HG03442 (cell line): ENCODE measurements around the gene BRIP1.
"Not testable (repeated sequence)": the region's sequence is repeated elsewhere in the genome, so short reads cannot be mapped to it uniquely, and the experiment has no call there.

ENCODE experiments used
- ATAC-seq: cut with Tn5 transposase; IDR thresholded peaks from one replicate; pipeline ENCODE4 v1.9.1; 2021; ENCODE audit warnings: mild to moderate bottlenecking, moderate library complexity; ENCODE audit not compliant: unreplicated experiment

Gene BRIP1

DNA sequence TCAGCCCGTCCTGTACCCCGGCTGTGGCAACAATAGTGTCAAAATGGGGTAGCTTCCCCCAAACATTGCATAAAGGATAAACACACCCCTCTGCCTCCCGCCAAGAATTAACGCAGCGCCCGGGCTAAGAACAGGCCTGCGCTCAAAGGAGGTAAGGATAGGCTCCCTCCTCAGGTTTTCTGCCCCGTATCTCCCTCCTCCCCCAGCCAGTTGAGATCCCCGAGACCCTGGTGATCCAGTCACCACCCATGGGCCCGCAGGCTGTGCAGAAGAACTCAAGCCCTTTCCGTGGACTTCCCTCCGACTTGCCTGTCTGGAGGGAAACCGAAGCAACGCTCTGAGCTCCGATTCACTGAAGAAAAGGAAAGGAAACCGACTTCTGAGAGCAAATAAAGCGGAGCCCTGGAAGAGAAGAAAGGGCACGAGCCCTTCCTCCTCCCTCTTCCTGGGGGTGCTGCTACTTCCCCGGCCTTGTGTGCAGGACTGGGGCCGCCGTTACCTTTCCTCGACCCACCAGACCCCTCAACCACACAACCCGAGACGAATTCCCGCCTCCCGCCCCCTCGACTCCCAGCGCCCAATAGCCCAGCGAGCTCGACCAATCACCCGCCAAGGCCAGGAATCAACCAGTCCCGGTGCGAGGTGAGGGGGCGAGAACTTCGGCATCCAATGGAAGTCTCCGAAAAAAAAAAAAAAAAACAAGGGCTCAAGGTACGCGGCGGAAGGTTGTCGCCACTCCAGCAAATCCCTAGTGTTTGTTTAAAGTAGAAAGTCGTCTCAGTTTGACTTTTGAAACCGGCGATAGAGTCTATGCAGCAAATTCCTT is at the start of gene BRIP1:
TSS of gene BRIP1 (minus strand) at position 554 of the 826 bp plus-strand sequence. CDS start 1,989 bp downstream, outside the sequence.
- ATAC-seq = peak; percentile 90

DNA sequence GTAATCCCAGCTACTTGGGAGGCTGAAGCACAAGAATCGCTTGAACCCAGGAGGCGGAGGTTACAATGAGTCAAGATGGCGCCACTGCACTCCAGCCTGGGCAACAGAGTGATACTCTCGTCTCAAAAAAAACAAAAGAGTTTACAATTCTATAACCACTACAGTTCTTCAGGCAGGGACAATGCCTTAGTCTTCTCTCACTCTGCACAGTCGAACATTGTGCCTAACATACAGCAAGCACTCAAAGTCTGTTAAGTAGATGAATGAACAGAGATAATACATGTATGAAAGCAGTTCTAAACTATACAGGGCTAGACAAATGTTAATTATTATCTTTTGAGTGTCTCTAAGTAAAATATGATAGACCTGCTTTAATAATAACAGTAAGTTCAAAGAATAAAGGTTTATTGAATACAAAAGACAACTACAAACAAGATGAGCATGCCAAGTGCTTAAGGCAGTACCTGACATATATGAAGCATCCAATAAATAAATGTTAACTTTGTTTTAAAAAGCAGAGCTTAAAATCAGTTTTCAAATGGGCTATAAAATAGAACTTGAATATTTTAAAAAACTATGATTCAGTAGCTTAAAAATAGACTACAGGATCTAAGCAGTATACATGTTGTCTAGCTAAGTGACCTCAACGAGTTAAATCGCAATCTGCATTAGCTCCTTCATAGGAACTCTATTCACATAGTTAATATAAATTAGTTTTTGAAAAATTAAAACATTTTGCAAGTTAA is 45.1 kb upstream of the BRIP1 start:
- no peak for ATAC-seq

DNA sequence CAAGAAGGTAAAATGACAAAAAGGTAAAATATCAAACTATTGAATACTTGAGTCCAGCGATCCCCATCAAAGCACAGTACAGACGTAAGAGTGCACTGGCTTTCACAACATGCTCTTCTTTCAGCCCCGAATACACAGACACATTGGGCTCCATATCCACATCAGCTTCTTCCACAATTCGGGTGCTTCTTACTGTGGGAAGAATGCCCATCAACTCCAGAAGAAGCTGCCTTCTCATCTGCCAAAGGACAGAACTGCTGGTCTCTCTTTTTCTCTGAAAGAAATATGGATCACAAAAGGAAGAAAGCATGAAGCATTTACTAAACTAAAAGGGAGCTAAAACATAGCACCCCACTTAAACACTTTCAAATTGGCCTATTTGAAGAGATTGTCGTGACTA is 44.0 kb upstream of the BRIP1 start:
- ATAC-seq = no peak

DNA sequence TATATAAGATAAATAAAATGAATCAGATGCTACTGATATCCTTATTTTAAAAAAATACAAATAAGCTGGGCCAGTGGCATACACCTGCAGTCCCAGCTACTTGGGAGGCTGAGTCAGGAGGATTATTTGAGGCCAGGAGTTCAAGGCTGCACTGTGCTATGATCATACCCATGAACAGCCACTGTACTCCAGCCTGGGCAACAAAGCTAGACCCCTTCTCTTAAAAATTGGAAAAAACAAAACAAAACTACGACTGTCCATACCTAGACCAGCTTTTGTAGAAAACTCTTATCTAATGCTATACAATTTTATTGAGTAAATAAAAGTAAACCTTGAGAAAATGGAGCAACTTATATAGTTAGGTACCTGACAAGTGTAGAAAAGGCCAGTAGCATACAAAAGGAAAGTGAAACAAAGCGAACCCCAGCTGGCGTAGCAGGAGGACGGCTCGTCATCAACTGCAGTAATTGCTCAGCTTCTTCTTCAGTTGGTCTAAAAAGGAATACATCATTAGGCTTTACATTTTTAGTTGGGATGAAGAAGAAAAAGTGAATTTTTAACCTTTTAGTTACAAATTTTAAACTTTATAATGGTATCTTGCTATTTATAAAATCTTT is 40.9 kb upstream of the BRIP1 start:
- ATAC-seq = peak; percentile 55

DNA sequence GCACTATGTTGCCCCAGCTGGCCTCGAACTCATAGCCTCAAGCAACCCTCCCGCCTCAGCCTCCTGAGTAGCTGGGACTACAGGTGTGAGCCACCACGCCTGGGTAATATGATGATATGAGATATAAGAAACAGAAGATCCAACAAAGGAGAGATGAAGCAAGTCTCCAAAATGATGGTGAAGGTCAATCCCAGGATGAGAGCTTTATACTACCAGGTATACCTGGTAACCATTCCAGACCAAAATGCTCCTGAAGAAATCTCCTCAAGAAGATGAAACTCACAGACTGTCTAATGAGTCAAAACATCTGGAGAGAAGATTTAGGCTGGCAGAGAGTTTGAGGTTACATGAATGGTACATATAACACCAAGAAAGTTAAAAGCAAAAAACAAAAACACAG is 39.9 kb upstream of the BRIP1 start:
- ATAC-seq = no peak

DNA sequence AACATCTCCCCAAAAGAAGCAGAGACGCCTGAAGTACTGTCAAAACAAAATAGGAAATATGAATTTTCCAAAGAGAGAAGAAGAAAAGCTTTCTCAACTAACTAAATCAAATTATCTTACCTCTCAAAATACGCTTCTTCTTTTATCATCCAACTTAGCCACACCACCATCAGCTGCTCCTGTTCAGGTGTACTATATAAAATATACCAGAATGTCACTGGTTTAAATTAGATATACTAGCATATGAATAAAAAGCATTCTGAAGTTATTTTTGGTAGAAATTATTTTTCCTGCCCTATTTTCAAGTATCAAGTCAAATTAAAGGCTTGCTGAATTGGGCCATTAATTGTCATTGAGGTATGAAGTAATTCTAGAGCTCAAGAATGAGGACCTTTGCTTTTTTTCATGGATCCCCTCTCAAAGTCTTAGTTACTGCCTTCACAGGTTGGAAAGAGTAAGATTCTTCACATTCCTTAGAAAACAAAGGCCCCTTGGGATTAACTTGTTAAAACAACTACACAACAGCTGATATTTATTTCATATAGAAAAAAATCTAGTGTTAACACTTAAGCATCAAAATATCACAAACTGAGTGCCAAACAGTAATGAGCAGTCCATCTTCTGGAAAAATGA is 34.3 kb upstream of the BRIP1 start:
- no peak for ATAC-seq

DNA sequence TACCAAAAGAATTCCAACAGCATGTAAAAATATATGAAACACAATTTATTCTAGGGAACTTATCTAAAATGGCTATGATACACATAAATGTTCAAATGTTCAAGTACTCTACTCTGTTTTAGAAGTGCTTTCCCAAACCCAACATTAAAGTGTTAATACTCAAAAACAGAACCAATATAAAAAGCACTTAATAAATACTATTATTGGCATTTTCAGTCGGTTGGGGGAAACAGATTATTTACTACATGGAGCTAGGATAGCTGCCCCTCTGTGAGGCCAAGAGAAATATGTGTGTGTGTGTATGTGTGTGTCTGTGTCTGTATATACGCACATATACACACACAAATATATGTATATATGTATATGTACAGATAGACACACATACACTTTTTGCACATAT is 32.1 kb upstream of the BRIP1 start:
- no peak for ATAC-seq

DNA sequence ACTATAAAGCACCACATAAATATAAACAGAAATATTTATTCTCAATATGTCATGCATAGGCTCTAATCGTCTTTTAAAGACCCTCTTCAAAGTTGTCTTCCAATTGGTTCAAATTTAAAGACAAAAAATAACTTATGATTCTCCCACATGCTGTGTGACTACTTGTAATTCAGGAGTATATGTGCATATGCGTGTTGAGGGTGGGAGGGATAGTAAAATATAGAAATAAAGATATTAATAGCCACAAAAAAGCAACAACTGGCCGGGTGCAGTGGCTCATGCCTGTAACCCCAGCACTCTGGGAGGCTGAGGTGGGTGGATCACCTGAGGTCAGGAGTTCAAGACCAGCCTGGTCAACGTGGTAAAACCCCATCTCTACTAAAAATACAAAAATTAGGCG is 31.0 kb upstream of the BRIP1 start:
- not testable (repeated sequence) for ATAC-seq

DNA sequence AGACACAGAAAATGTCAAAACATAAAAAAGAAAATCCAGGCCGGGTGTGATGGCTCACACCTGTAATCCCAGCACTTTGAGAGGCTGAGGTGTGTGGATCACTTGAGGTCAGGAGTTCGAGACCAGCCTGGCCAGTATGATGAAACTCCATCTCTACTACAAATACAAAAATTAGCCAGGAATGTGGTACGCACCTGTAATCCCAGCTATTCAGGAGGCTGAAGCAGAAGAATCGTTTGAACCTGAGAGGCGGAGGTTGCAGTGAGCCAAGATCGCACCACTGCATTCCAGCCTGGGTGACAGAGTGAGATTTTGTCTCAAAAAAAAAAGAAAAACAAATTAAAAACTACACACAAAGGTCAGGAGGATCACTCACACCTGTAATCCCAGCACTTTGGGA is 24.4 kb upstream of the BRIP1 start:
- not testable (repeated sequence) for ATAC-seq

DNA sequence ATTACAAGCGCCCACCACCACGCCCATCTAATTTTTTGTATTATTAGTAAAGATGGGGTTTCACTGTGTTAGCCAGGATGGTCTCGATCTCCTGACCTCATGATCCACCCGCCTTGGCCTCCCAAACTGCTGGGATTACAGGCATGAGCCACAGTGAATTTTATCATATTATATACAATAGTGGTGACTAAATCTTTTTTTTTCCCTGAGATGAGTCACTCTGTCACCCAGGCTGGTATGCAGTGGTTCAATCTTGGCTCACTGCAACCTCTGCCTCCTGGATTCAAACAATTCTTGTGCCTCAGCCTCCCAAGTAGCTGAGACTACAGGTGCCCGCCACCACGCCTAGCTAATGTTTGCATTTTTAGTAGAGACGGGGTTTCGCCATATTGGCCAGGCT is 22.5 kb upstream of the BRIP1 start:
- ATAC-seq = not testable (repeated sequence)

DNA sequence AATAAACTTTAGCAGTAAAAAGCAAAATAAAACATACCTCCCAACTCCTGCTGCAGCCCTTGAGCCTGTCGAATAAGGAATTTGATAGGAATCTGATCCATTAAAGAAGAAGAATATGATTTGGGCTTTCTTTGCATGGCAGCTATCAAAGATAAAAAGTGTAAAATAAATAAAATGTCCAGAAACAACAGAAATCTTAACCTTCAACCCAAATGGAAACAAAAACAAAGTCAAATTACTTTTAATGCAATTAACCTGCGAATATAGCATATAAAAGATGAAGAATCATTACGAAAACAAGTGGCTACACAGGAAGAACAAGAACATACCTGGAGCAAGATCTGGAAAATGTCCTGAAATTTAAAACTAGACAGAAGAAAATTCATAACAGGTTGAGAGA is 21.5 kb upstream of the BRIP1 start:
- ATAC-seq = no peak

DNA sequence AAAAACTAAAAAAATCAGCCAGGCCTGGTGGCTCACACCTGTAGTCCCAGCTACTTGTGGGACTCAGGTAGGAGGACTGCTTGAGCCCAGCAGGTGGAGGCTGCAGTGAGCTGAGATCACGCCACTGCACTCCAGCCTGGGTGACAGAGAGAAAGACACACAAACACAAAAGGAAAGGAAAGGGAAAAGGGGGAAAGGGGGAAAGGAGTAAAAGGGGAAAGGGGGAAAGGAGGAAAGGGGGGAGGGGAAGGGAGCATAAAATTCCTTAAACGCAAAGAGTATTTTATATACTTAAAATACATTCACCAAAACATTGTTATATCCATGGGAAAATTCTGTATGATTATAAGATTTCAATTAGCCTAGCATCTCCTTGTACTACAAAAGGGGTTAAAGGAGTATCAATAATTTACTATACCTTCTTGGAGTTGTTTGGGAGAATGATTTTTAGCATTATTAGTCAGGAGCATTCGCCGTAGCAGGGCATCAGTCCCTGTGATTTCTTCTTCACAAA is 17.3 kb upstream of the BRIP1 start:
- ATAC-seq = no peak

DNA sequence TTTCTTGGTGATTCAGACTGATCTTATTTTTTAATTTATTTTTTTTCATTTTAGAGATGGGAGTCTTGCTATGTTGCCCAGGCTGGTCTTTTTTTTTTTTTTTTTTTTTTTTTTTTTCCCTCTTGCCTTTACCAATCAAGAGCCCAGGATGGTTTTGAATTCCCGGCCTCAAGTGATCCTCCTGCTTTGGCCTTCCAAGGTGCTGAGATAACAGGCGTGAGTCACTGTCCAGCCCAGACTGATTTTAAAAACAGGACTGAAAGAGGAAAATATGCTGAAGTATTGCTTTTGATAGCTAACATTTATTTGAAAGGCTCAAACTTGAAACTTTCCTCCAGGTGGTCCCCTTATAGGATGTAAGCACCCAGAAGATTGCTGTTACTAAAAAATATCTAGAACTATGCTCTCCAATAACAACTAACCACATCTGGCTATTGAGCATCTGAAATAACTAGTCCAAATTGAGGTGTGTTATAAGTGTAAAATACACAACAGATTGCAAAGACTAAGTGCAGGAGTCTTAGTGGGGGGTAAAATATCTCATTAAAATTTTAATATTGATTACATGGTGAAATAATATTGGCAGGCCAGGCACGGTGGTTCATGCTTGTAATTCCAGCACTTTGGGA is 15.8 kb upstream of the BRIP1 start:
- ATAC-seq = no peak

DNA sequence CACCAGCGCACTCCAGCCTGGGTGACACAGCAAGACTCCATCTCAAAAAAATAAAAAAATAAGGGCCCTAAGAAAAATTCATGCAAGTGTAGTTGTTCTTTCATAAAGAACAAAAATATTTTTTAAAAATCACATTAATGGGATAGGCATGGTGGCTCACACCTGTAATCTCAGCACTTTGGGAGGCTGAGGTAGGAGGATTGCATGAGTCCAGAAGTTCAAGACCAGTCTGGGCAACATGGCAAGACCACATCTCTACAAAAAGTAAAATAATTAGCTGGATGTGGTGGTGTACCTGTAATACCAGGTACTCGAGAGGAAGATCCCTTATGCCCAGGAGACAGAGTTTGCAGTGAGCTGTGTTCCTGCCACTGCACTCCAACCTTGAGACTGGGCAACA is 15.2 kb upstream of the BRIP1 start:
- no peak for ATAC-seq

DNA sequence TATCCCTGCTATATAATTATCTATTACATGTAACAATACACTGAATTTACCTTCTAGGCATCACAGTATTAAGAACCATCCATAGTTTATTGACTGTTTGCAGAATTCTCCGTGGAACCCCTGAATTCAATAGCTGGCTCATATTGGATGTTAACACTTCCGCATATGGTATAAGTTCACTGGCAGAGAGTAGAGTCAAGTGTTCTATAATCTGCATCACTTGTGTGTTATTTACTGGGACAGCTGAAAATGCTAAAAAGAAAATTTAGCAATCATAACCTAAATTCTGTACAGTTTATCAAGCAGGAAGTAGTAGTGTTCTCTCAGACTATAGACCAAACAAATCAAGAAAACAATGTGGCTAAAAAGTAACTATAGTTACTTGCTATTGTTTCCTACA is 14.5 kb upstream of the BRIP1 start:
- ATAC-seq = no peak

DNA sequence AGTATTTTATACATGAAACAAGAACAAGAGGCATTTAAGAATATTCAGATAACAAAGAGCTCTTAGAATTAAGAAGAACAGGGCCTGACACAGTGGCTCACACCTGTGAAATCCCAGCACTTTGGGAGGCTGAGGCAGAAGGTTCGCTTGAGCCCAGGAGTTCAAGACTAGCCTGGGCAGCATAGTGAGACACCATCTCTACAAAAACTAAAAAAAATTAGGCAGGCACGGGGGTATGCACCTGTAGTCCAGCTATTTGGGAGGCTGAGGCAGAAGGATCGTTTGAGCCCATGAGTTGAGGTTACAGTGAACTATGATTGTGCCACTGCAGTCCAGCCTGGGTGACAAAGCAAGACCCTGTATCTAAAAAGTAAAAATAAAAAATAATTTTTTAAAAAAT is 12.5 kb upstream of the BRIP1 start:
- ATAC-seq = no peak

DNA sequence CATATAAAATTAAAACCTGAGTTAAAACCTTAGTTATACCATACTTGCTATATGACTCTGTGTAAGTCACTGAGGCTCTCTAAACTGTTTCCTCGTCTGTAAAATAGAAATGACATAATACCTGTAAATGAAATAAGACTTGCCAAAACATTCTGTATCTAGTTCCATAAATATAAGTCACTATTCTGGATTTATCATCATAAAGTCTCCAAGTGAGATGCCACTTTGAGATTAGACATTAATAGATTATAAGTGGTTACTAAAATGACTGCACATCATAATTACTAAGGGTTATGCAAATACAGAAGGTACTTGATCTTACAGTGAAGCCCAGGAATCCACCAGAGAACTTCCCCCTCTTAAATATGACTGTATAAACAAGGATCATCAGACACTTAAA is 12.0 kb upstream of the BRIP1 start:
- no peak for ATAC-seq

DNA sequence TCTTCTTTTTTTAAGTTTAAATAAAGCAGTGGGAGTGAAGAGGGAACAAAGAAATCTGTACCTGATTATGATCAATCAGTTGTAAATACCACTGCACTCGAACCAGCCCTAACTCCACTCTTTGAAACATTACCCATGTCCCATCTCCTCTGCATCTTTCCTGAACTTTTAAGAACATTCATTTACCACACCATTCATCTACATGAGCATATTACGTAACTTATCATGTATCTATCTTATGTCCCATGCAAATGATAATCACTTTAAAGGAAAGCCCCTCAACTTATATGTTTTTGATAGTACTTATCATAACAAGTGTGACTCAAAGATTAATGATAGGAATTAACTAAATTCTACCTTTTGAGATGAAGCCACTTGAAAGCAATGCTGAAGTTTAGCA is 10.7 kb upstream of the BRIP1 start:
- no peak for ATAC-seq

DNA sequence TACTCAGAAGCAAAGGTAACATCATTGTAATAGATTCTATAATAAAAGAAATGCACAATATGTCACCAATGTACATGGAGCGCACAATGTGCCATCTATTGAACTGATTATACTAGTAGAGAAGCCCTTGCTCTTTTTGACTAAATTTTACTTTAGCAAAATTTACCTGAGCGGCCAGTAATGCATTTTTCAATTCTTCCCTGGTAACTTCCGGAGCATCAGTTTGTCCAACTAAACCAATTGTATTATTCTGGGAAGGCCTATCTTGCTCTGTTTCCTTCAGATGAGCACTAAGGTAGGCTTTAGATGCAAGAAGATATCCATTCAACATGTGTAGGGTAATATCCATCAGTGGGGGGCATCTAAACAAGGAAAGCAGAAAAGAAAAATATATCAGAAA is 8.8 kb upstream of the BRIP1 start:
- no peak for ATAC-seq

DNA sequence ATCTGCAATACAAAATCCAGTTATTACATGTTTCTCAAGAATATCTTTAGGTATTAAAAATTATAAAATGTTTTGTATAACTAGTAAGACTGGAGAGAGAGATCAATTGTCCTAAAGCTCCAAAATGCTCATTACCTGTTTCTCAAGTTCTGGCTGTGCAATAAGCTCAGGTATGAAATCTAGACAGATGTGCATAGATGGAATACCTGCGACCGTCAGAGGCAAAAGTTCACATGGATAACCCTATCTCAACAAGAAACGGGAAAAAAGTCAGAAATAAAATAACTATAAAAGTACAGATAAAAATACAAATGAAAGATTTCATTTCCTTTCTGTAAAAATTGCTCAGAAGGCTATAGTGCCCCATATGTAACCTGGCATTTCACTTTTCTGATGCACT is 5.8 kb upstream of the BRIP1 start:
- ATAC-seq = no peak

DNA sequence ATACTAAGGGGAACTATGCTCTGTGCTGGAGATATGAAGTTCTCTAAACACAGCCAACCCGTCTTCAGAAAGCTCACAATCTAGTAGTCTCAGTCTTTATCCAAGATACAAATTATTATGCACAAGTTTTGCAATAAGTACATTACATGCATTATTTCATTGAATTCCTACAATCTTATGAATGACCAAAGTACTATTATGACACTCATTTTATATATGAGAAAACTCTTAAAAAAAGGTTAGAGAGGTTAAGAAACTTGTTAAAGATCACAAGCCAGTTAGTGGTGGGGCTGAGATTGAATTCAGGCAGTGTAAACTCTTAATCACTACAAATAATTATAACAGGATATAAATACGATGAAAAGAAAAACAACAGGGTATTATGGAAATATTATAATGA is 4.7 kb upstream of the BRIP1 start:
- ATAC-seq = no peak
